Activated CD4-positive, alpha-beta T cell treated with anti-CD3 and anti-CD28 coated beads, Interleukin-2, amount 10 ng/mL, durations not matched to agents 7 days and 5 days (primary cell): ENCODE measurements around the gene KIF14. TPM values are rescaled to one million over a fixed set of nuclear protein-coding genes. Genes with fewer than 3 reads are reported as not detected.

Experiments used
- total RNA-seq, 2 experiments: library from RNA; stranded (reverse); gene quantifications; one replicate each; pipeline ENCODE4 v1.2.3, GENCODE V29; 2021

The KIF14 gene
- total RNA-seq, 2 experiments from 2014 or later = 31.6 to 34.6 TPM

Other genes with a start within 250 kb of the KIF14 start
- gene ZNF281, start 210.7 kb downstream of the KIF14 start, total RNA-seq = 10 to 100 TPM; 15.2 to 17.6 TPM
- 10 to 100 TPM; 25.7 to 26.7 TPM for gene DDX59, start 49.2 kb upstream of the KIF14 start, total RNA-seq
- under 1 TPM; 0.81 to 0.82 TPM for gene CAMSAP2, start 118.1 kb upstream of the KIF14 start, total RNA-seq